Measurements from ENCODE around the gene ZNF217. TPM values are rescaled to one million over a fixed set of nuclear protein-coding genes. Genes with fewer than 3 reads are reported as not detected.

Gene ZNF217
- total and polyA plus RNA-seq, 10 of the 15 experiments (the other 5 are each of a cell fraction or from before 2014, with no cell fraction given) = 8.5 to 76.6 (median 40.6) TPM

GRCh38 chr20:53555816-53556215, 37.8 kb downstream of the ZNF217 start (continued):
- TF ChIP-seq ZBTB11 (CRISPR knock-in tag; IDR thresholded peaks at IDR 0.05) = no peak
- TF ChIP-seq USF2 (IDR thresholded peaks at IDR 0.05; ENCODE audit: borderline replicate concordance, low read depth, low read length) = no peak
- no peak for TF ChIP-seq TBL1XR1 (IDR thresholded peaks at IDR 0.05; ENCODE audit: low read depth, low read length)
- TF ChIP-seq ZNF384 (IDR thresholded peaks at IDR 0.05; ENCODE audit: borderline replicate concordance, low read depth, low read length) = no peak
- TF ChIP-seq ZNF622 (IDR thresholded peaks at IDR 0.05) = no peak

- Histone ChIP-seq H3K9ac (ENCODE audit: control insufficient read depth, insufficient read depth, low read length) (no peak overlapping the region), H4K20me1 (ENCODE audit: control insufficient read depth, insufficient read depth) (no peaks in the 10 kb centered on the region), H2AFZ (ENCODE audit: control insufficient read depth, low read depth, low read length) (no peak overlapping the region), H3K4me2 (ENCODE audit: control insufficient read depth, insufficient read depth) (no peak overlapping the region), H3K27me3 (replicated peaks in 1 of 2; ENCODE audit: control insufficient read depth in 2 of 2, insufficient read depth in 2 of 2, low read length in 1 of 2) (no peaks in the 10 kb centered on the region), H3K4me1 (ENCODE audit: control insufficient read depth, insufficient read depth, low read length) (no peaks in the 10 kb centered on the region; the same call in 1 of the 2 replicates), H3K36me3 (ENCODE audit: control insufficient read depth in 2 of 2, insufficient read depth in 2 of 2, low read length in 1 of 2) (no peaks in the 10 kb centered on the region), H3K9me3 (replicated peaks; ENCODE audit: control insufficient read depth, insufficient read depth, low read length) (no peaks in the 10 kb centered on the region), H3K4me3 (no peak overlapping the region), H3K27ac (ENCODE audit: control insufficient read depth, insufficient read depth) (no peak overlapping the region), H3K79me2 (ENCODE audit: control insufficient read depth, insufficient read depth, low read length) (no peaks in the 10 kb centered on the region)
- ChIA-PET CTCF (interaction anchor here (0.6 kb wide), 1 partner anchor 72 kb away, joined by 3 read pairs; no protein-coding TSS in a partner anchor), SMC1A (ENCODE audit: uncharacterized antibody, unreplicated experiment) (interaction anchor here (0.7 to 1.3 kb wide), 2 partner anchors 7 to 288 kb away, joined by 3 to 5 read pairs; no protein-coding TSS in a partner anchor), RAD21 (ENCODE audit: unreplicated experiment) (interaction anchor here (0.6 kb wide), 1 partner anchor 368 kb away, joined by 3 read pairs; no protein-coding TSS in a partner anchor), POLR2A (no interaction called here)
- DNase-seq (ENCODE audit: low read depth, low spot score) (no peak), ATAC-seq (peak; percentile 21; the same call in 1 of the 3 replicates), FAIRE-seq (no peak)
- no TSS peak for BruUV-seq (replicated peaks)
- in situ Hi-C loops (cut with MboI) = loop anchor here (10.0 to 25.0 kb wide), 2 partner anchors 640 to 1082 kb away; no protein-coding TSS in a partner anchor
- 74% methylated on average over 4 of the region's 4 CpGs for WGBS (ENCODE audit: insufficient coverage, insufficient replicate concordance, low lambda C conversion rate, missing lambda C conversion rate)
- intact Hi-C loops (cut with micrococcal nuclease; ENCODE audit: unreplicated experiment) = loop anchor here (10.0 kb wide), 1 partner anchor 1090 kb away; no protein-coding TSS in a partner anchor
- TF ChIP-seq EP300 (IDR thresholded peaks at IDR 0.05; ENCODE audit: borderline replicate concordance in 1 of 2, control insufficient read depth in 1 of 2, low read depth in 2 of 2, low read length in 2 of 2) (no peak), ZBED1 (IDR thresholded peaks at IDR 0.05; ENCODE audit: borderline replicate concordance) (no peak), EZH2 (IDR thresholded peaks at IDR 0.05; ENCODE audit: borderline replicate concordance, control insufficient read depth, low read depth, low read length) (no peak), PAX5 (IDR thresholded peaks at IDR 0.05; ENCODE audit: borderline replicate concordance, low read depth, low read length) (no peak), ASH2L (IDR thresholded peaks at IDR 0.05; ENCODE audit: borderline replicate concordance, low read depth) (no peak), NR2C1 (IDR thresholded peaks at IDR 0.05) (no peak), RFX5 (IDR thresholded peaks at IDR 0.05; ENCODE audit: low read depth, low read length) (no peak), TCF12 (IDR thresholded peaks at IDR 0.05; ENCODE audit: low read depth, low read length) (no peak), FOXM1 (IDR thresholded peaks at IDR 0.05; ENCODE audit: low read depth, low read length) (no peak), E4F1 (IDR thresholded peaks at IDR 0.05; ENCODE audit: borderline replicate concordance, partially characterized antibody) (no peak), TBL1XR1 (IDR thresholded peaks at IDR 0.05; ENCODE audit: low read depth, low read length) (no peak)
Observed at GRCh38 chr20:53555081-53555480, 38.6 kb downstream of the ZNF217 start.

All from GM12878 (cell line).